ENCODE results near the gene DPH6.

Gene DPH6

GRCh38 chr15:35540021-35540420 lies 5.9 kb downstream of the DPH6 start:
- no peak for DNase-seq

DNA sequence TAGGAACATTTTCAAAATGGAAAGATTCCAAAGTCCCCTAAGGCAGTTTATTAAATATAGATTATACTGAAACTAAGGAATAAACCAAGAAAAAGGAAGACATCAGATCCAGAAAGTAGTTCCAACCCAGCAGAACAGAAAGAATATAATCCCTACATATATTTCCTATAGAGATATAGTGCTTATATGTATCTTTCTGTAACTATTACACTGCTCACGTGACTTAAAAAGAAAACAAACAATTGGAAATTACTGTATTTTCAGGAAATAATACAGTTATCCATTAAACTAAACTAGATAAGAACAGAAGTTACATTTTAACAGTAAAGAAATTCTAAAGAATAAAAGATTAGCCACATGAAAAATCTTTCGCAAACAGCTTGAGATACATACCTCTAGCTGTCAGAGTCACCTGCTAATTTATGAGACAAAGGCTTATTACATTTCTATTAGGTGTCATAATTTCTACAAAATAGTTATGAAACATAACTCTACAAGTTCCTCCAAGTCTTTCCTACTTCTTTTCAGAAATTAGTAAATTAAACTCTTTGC lies 10.5 kb downstream of the DPH6 start:
- DNase-seq: no peak

- no peak for DNase-seq
These were observed 12.5 kb downstream of the DPH6 start for GRCh38 chr15:35533130-35534110.

DNA sequence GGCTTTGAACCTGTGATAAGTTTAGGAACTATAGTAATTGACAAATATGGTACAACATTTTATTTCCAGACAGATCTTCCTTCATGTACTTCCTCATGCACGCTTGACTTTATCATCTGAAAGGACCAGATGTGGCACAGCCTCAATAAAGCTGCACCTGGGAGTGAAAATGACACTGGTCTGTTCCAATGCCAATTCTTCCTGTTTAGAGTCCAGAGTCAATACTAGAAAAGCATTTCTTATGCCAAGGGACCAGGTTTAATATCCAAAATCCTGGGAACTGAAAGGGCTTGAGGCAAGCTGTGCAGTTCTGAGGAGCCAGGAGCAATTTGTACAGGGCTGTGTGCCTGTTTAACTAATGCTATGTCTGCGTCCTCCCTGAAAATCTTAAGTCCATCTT lies 15.3 kb downstream of the DPH6 start:
- no peak for DNase-seq

DNA sequence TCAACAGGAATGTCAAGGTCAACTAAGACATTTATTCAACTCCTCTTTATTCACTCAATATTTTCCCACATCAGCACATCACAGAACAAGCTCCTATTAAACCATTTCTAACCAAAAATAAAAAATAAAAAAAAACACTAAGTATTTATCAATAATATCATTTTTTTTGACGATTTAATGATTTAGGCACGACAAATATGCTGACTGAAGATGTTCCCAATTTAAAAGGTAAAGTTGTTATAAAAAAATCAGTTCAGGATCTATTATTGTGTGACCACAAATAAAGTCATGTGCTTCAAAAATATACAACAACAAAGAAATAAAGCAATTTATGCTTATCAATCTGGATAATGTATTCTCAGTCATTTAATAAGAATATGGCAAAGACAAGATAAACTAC lies 16.2 kb downstream of the DPH6 start:
- DNase-seq: no peak

DNA sequence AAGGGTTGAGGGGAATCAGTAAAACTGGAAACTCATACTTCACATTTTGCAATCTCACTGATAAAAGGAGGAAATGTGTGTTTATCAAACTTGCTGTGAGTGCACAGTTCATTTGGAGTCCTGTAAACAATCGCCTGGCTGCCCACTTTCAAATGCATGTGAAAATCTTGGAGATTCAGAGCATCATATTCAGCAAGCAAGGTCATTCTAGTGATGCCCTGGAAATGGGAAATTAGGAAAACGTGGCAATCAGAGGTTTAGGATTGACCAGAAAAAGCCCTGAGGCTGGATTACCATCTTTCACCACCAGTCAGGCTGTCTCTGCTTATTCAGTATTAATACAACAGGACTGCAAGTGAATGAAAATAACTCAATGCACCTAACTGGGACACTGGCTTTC lies 23.9 kb downstream of the DPH6 start:
- no peak for DNase-seq

- no peak for DNase-seq
These were observed 26.3 kb downstream of the DPH6 start for GRCh38 chr15:35519541-35520149.

GRCh38 chr15:35519052-35519451 lies 26.9 kb downstream of the DPH6 start:
- DNase-seq: no peak

DNA sequence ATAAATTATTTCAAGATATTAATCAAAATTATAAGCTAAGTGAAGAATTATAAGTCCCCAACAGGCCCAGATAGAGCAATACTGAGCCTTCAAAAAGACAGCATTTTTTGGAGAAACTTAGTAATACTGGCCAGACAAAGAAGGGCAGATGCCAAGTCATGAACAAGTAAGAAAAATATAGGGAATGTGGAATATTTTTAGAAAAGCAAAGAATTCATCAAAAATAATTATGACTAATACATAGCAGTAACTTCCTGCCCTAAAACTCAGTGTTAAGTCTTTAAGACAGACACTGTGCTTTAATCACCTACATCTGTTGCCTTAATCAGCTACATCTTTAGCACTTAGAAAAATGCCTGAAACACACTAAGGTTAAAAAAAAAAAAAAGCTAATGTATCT lies 31.2 kb downstream of the DPH6 start:
- no peak for DNase-seq

DNA sequence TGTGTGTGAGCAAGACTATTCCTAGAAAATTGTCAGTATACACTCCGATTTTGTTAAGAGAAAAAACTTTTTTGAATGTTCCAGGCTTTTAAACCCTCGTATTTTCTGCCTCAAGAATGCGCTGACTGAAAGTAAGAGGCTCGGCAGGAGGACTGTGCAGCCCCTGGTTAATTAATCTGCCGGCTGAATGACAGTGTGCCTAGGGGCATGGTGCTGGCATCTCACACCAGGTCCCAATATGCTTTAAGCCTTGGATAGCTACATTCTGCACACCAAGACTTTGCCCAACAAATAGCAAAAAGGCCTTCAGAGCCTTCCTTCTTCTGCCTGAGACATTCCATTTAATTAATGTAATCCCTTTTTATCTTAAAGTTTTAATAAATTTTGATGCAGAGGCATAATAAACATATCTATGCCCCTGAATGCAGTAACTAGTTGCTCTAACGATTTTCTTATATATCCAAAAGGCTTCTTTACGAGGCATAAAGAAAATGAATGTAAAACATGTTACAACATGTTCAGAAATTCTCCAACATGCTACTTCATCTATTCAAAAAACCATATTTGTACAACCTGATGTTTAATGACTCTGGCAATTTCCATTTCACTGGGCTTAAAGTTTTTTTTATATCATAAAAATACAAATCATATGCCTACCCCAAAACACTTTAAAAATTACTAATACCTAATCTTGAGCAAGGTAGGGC lies 37.9 kb downstream of the DPH6 start:
- DNase-seq: no peak

- DNase-seq: no peak
These were observed 39.6 kb downstream of the DPH6 start for GRCh38 chr15:35506272-35506870.

- no peak for DNase-seq
These were observed 40.2 kb downstream of the DPH6 start for GRCh38 chr15:35505809-35506208.

GRCh38 chr15:35505141-35505540 lies 40.8 kb downstream of the DPH6 start:
- DNase-seq: no peak

DNA sequence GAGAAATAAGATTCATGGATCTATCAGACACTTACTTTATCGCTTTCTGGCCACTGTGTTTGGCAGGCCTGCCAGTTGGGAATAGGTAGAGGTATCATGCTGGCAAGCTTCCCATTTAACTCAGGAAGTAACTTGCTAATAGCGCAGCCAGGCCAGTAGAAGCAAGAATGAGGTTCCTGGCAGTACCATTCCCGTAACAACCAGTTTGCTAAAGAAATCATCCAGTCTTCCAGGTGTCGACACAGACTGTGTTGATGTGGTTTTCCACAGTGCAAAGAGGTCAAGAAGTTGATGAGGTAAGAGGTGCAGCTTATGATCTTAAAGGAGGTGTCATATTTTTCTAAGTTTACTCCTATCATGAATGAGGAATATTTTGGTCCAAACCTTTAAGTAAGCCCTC lies 46.2 kb downstream of the DPH6 start:
- no peak for DNase-seq

- no peak for DNase-seq
These were observed 49.4 kb downstream of the DPH6 start for GRCh38 chr15:35496585-35496984.

- no peak for DNase-seq
These were observed 50.9 kb downstream of the DPH6 start for GRCh38 chr15:35495080-35495479.

DNA sequence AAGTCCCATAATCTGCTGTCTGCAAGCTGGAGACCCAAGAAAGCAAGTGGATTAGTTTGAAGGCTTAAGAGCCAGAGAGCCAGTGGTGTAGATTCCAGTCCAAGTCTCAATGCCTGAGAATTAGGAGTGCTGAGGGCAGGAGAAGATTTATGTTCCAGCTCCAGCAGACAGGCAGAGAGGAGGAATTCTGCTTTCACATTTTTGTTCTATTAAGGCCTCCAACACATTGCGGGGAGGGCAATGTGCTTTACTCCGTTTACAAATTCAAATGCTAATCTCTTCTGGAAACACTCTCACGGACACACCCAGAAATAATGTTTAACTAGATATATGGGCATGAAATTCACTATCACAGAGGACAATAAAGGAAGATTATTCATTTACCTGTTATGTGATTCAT lies 54.0 kb downstream of the DPH6 start:
- DNase-seq: no peak

- no peak for DNase-seq
These were observed 54.8 kb downstream of the DPH6 start for GRCh38 chr15:35491173-35491572.

GRCh38 chr15:35490511-35490910 lies 55.5 kb downstream of the DPH6 start:
- no peak for DNase-seq

DNA sequence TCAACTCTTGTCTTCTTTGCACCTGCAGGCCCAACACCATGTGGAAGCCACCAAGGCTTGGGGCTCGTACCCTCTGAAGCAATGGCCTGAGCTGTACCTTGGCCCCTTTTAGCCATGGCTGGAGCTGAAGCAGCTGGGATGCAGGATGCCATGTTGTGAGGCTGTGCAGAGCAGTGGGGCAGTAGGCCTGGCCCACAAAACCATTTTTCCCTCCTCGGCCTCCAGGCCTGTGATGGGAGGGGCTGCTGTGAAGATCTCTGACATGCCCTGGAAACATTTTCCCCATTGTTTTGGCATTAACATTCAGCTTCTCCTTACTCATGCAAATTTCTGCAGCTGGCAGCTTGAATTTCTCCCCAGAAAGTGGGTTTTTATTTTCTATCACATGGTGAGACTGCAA lies 58.5 kb downstream of the DPH6 start:
- no peak for DNase-seq

DNA sequence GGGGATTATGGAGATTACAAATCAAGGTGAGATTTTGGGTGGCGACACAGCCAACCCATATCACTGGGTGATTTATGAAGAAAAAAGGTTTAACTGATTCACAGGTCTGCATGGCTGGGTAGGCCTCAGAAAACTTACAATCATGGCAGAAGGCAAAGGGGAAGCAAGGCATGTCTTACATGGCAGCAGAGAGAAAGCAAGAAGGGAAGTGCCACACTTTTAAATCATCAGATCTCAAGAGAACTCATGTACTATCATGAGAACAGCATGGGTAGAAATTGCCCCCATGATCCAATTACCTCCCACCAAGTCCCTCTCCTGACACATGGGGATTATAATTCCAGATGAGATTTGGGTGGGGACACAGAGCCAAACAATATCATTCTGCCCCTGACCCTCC lies 59.7 kb downstream of the DPH6 start:
- no peak for DNase-seq

GRCh38 chr15:35485411-35485810 lies 60.6 kb downstream of the DPH6 start:
- DNase-seq: no peak
